ENCODE results near the gene CYP4F11.
"Not testable (repeated sequence)": the region's sequence is repeated elsewhere in the genome, so short reads cannot be mapped to it uniquely, and the experiment has no call there.

The CYP4F11 gene, protein sequence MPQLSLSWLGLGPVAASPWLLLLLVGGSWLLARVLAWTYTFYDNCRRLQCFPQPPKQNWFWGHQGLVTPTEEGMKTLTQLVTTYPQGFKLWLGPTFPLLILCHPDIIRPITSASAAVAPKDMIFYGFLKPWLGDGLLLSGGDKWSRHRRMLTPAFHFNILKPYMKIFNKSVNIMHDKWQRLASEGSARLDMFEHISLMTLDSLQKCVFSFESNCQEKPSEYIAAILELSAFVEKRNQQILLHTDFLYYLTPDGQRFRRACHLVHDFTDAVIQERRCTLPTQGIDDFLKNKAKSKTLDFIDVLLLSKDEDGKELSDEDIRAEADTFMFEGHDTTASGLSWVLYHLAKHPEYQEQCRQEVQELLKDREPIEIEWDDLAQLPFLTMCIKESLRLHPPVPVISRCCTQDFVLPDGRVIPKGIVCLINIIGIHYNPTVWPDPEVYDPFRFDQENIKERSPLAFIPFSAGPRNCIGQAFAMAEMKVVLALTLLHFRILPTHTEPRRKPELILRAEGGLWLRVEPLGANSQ

DNA sequence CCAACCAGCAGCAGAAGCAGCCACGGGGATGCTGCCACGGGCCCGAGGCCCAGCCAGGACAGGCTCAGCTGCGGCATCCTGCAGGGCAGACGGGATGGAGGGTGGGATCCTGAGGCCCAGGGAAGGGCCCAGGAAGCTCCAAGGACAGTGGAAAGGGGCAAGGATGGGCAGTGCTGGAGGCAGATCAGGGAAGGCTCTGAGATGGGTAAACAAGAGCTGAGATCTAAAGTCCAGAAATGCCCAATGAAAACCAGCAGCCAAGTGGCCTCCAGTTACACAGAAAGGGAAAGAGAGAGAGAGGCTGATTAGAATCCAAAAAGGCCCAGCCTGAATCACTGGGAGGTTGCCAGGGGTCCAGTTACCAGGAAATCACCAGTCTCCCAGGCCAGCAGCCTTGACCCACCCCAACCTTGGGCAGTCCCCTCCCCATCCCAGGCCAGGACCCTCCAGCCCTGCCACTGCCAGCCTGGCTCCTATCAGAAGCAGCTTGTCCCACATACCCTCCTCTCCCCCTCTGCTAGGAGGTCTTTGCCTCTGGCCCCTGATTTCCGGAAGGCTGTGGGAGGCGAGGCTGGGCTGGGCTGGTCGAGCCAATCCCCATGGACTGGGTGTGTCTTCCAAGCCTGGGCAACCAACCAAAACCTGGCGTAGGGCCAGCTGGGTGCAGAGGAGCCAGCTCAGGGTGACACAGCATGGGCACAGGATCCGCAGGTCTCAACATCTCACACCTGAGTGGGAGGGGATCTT lies at the start of gene CYP4F11:
Gene CYP4F11, minus strand, starts transcription at position 198 of the 747 bp plus-strand sequence. Its CDS starts 121 bp downstream, at position 77.
- DNase-seq: no peak

DNA sequence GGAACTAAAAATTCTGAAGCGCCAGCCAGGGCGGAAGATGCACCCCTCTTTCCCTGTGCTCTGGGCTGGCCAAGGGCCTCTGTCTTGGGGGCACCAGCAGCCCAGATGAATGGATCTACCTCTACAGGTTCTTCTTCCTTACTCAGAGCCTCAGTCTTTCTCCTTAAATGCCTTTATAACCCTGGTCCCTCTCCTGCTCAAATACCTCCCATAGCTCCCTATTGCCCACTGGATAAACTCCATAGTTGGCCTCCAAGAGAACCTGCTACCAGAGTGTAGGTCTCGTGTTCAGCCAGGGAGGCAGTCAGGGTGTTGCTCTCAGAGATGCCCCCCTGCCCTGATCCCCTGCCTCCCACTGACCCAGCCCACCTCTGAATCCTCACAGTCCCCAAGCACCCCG lies 45.0 kb upstream of the CYP4F11 start:
- no peak for DNase-seq

GRCh38 chr19:15977690-15978089 lies 43.4 kb upstream of the CYP4F11 start:
- no peak for DNase-seq

GRCh38 chr19:15976836-15977689 lies 42.7 kb upstream of the CYP4F11 start:
- DNase-seq: no peak

GRCh38 chr19:15974856-15975255 lies 40.5 kb upstream of the CYP4F11 start:
- DNase-seq: no peak

DNA sequence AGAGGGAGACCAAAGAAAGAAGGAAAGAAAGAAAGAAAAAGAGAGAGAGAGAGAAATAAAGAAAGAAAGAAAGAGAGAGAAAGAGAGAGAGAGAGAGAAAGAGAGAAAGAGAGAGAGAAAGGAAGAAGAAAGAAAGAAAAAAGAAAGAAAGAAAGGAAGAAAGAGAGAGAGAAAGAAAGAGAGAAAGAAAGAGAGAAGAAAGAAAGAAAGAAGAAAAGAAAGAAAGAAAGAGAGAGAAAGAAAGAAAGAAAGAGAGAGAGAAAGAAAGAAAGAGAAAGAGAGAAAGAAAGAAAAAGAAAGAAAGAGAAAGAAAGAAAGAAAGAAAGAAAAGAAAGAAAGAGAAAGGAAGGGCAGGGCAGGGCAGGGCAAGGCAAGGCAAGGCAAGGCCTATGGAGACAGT lies 37.7 kb upstream of the CYP4F11 start:
- not testable (repeated sequence) for DNase-seq

DNA sequence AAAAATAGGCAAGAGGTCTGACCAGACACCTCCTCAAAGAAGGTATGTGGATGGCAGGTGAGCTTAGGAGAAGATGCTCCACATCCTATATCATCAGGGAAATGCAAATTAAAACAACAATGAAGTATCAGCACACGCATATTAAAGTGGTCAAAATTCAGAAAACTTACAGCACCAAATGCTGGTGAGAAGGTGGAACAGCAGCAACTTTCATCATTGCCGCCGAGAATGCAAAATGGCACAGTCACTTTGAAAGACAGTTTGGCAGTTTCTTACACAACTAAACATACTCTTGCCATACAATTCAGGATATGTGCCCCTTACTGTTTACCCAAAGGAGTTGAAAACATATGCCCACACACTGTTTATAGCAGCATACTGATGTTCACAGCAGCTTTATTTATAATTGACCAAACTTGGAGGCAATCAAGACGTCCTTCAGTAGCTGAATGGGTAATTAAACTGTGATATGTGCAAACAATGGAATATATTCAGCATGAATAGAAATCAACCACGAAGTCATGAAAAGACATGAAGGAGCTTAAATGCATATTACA lies 37.0 kb upstream of the CYP4F11 start:
- DNase-seq: no peak

- DNase-seq: no peak
These were observed 29.9 kb upstream of the CYP4F11 start for GRCh38 chr19:15964231-15964630.

GRCh38 chr19:15962319-15962718 lies 28.0 kb upstream of the CYP4F11 start:
- no peak for DNase-seq

- DNase-seq: no peak
These were observed 20.5 kb upstream of the CYP4F11 start for GRCh38 chr19:15954820-15955219.

DNA sequence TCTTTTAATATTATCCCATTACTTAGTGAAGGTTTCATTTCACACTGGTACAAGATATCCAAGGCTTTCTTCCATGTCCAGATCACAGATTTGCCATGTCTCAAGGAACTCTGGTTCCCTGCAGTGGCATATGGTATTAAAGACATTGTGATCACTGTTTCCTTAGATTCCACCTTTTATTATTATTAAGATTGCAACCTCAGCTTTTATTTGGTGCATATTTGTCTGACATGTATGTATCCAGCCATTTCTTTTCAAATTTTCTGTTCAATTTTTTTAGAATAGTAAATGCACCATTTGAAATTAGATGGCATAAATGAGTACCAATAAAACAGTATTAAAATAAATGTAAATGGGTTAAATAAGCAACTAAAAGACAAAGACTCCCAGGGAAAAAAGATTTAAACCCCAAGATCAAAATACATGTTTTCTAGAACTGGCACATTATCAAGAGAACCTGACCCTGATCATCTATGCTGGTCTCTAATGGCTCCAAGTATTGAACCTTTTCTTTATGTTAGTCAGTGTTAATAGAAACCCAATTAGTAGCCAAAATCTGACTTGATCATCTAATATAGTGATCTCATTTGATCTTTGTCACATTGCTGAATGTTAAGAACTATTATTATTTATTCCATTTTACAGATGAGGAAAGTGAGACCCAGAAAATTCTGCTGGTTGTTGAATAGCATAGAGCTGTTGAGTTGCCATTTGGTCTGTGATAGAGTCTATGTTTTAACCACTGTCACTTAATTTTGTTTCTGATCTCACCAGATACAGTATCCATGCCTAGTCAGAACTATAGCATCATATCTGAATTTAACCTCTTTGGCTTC lies 14.1 kb upstream of the CYP4F11 start, which contains the start of gene OR10H4:
Gene OR10H4, plus strand, starts transcription at position 786 of the 836 bp plus-strand sequence. Its CDS starts 0 bp downstream, at position 786.
- no peak for DNase-seq

- no peak for DNase-seq
These were observed 11.0 kb upstream of the CYP4F11 start for GRCh38 chr19:15945301-15945700.

- DNase-seq: no peak
These were observed 10.1 kb upstream of the CYP4F11 start for GRCh38 chr19:15944401-15944800.

- no peak for DNase-seq
These were observed 3.4 kb upstream of the CYP4F11 start for GRCh38 chr19:15937771-15938170.

DNA sequence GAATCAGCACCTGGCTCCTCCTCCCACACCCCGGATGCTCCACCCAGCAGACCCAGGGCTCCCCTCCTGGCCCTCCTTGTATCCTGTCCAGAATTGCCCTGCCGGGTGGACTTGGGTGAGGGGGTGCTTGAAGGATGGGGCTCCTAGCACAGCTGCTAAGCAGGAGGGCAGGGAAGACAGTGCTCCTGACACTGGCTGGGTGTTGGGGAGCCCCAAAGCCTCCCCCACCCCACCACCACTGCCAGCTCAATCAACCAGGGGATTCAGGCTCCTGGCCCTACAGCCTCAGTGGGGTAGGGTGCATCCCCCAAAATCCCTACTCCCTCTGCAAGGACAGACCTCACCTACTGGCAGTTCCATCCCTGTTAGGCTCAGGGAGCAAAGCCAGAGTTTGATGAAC lies 2.6 kb upstream of the CYP4F11 start:
- DNase-seq: no peak

- no peak for DNase-seq
These were observed 1.8 kb upstream of the CYP4F11 start for GRCh38 chr19:15936173-15936572.

DNA sequence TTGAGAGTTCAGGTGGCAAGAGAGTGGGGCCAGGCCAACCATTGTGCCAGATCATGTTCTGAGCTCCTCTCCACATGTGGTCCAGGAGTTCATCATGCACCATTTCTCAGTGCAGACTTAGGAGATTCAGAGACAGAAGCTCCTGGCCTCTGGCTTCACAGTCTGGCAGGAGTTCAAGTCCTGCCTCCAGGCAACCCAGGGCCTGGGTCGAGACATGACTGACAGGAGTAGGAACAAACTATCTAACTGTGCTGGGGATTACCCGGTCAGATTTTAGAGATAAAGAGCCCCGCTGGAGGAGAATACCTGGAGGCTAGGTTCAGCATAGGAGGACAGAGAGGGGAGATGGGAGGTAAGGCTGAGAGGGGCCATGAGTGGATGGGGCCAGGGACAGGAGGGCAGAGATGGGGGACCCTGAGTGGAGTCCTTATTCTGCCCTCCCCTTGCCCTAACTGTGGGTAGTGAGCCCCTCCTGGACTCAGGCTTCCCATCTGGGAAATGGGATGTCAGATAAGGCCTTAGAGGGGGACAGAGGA lies 906 bp upstream of the CYP4F11 start:
- DNase-seq: no peak

DNA sequence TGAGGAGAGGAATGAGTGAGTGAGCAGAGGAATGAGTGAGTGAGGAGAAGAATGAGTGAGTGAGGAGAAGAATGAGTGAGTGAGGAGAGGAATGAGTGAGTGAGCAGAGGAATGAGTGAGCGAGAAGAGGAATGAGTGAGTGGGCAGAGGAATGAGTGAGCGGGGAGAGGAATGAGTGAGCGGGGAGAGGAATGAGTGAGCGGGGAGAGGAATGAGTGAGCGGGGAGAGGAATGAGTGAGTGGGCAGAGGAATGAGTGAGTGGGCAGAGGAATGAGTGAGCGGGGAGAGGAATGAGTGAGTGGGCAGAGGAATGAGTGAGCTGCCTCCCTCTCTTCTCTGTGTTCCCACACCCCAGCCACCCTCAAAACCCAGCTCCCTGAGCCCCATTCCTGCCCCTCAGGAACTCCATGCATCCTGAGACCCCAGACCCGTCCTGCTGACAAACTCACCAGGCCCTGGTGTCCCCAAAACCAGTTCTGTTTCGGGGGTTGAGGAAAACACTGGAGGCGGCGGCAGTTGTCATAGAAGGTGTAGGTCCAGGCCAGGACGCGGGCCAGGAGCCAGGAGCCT lies 483 bp downstream of the CYP4F11 start:
- DNase-seq: not testable (repeated sequence)

DNA sequence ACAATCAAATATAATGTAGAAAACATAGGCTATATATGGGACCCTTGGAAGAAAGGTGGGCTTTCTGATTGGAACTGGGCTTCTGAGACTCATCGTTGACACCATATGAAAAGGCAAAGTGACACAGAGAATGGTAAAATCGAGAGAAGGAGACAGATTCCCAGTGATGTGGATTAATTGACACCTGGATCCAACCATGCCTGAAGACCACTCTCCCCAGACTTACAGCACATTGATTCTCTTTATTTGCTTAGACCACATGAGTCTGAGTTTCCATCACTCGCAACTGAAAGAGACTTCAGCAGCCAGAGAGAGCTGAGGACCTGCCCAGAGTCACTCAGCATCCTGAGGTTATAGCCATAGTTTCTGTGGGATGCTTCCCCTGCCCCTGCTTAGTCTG lies 6.0 kb downstream of the CYP4F11 start:
- no peak for DNase-seq

DNA sequence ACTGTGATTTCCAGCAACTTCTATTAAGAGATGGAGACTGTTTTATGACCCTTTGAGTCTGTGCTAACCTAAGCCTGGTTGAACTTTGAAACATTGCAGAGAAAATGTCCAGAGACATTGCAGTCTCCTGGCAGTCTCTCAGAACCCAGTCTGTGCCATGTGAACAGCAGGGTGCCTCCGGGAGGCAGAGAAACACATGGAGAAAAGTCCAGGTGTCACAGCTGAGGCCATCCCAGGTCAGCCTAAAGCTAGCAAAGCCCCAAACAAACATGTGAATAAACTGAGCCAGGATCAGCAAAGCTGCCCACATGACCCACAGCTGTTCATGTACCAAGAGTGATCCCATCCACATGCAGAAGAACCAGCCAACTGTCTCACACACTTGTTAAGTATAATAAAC lies 7.8 kb downstream of the CYP4F11 start:
- DNase-seq: no peak

GRCh38 chr19:15923702-15924101 lies 10.6 kb downstream of the CYP4F11 start:
- no peak for DNase-seq
